ENCODE results near the gene PPP3R2. TPM values are rescaled to one million over a fixed set of nuclear protein-coding genes. Genes with fewer than 3 reads are reported as not detected.
"Not testable (repeated sequence)": the region's sequence is repeated elsewhere in the genome, so short reads cannot be mapped to it uniquely, and the experiment has no call there.

The PPP3R2 gene
- total and polyA plus RNA-seq, 8 donors: 0.02 TPM; not detected in 7

DNA sequence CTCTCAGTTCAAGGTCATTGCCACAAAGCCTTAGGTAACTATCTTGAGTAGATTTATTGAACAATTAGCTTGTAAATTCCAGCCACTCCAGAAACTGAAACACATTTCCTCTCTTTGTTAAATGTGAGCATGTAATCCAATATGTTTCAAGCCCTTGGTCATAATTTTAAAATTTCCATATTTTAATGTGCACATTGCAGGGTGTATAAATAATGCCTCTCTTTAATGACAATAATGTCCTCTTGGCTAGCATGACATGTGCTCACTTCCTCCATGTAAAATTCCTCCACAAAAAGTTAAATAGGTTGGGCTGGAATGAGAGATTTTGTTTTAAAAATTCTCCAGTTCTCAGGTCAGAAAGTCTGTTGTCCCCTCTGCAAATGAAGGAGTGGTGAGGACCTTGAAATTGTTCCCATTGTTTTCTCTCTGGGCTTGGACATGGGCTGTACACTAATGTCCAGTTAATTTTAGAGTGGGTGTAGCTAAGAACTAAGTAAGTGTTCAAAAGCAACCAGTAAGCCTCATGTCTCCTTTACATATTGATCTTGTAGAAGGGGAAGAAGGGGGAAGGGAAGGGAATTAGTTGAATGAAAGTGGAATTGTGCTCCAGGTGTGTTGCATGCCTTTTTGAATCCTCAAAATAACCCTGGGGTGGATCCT, 2.9 kb downstream of the PPP3R2 start:
- intact Hi-C loops (cut with DNase I): no loop called here
- Histone ChIP-seq H3K4me3 (no peak overlapping the region), H3K4me1 (no peaks in the 10 kb centered on the region), H3K27me3 (no peaks in the 10 kb centered on the region), H3K36me3 (no peaks in the 10 kb centered on the region), H3K27ac (no peak overlapping the region), H3K9me3 (no peaks in the 10 kb centered on the region)
- no peak for FAIRE-seq
- ATAC-seq: no peak
- no peak for DNase-seq
- TF ChIP-seq, protein P1, sequence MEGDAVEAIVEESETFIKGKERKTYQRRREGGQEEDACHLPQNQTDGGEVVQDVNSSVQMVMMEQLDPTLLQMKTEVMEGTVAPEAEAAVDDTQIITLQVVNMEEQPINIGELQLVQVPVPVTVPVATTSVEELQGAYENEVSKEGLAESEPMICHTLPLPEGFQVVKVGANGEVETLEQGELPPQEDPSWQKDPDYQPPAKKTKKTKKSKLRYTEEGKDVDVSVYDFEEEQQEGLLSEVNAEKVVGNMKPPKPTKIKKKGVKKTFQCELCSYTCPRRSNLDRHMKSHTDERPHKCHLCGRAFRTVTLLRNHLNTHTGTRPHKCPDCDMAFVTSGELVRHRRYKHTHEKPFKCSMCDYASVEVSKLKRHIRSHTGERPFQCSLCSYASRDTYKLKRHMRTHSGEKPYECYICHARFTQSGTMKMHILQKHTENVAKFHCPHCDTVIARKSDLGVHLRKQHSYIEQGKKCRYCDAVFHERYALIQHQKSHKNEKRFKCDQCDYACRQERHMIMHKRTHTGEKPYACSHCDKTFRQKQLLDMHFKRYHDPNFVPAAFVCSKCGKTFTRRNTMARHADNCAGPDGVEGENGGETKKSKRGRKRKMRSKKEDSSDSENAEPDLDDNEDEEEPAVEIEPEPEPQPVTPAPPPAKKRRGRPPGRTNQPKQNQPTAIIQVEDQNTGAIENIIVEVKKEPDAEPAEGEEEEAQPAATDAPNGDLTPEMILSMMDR (IDR thresholded peaks at IDR 0.05): no peak

DNA sequence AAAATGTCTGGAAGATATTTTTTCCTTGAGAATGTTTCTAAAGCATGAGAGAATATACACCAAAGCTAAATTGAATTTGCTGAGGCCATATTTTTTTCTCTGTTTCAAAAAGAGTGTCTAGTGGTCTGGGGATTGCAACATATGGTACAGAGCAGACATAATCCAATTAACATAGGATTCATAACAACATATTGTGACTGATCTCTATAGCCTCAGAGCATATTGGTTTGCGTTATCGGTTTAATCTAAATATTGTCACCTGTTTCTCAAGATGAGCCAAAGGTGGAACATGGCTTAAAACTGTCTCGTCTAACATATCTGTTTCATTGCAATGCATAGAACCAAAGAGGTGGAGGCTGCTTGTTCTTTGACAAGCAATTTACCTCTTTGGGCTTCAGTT, 3.9 kb downstream of the PPP3R2 start:
- no peaks in the 10 kb centered on the region for H3K27me3 ChIP-seq
- 82 to 89% methylated on average over 3 of the region's 3 CpGs for WGBS, 2 donors

DNA sequence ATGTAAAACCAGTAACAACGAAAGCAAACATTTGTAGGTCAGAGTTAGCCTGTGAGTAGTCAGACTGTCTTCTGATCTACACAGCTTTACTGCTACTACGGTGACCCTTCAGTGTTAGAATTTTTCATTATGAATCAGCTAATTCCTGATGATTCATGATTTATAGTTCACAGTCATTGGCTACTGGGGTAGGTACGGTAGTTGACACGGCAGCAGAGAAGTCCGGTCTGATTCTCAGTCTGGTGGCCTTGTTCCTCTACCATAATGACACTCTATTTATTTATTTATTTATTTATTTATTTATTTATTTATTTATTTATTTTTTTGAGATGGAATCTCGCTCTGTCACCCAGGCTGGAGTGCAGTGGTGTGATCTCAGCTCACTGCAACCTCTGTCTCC, 4.7 kb downstream of the PPP3R2 start:
- not testable (repeated sequence) for FAIRE-seq, DNase-seq

More for the DNA sequence above, 3.9 kb downstream of the PPP3R2 start:
- ATAC-seq (no peak), FAIRE-seq (no peak), DNase-seq (no peak)
- intact Hi-C loops (cut with DNase I): no loop called here
- no peaks in the 10 kb centered on the region for H3K36me3 ChIP-seq
- TF ChIP-seq, protein P1 (IDR thresholded peaks at IDR 0.05): no peak
- no peaks in the 10 kb centered on the region for H3K4me1 ChIP-seq
- no peak overlapping the region for H3K27ac ChIP-seq
- no peak overlapping the region for H3K4me3 ChIP-seq
- no peaks in the 10 kb centered on the region for H3K9me3 ChIP-seq

DNA sequence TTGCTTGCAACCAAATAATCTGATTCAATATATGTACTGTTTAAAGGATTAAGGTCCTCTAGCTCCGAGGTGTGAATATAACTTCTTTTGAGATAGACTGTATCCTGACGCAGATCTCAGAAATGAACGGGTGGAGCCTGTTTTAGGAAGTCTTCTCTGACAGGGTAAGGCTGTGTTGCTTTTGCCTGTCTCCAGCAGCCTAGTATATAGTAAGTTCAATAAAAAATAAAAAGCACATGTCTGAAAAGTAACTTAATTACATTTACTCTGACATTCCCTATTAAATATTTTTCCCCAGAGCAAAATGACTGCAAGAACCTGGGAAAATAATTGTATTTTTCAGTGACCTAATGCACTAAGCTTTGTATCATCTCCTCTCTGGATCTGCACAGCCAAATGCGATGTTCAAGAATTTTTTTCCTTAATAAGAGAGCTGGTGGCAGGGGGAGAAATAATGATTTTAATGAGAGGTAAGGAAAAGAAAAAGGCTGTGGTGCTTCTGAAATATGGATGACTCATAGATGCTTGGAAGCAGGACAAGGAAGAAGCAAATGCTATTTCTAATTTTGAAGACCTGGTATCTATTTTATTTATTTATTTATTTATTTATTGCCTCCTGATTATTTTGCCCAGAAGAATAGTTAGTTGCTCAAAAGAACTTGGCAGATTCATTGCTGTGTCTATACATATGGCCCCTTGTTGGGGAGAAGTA, 7.3 kb downstream of the PPP3R2 start:
- ATAC-seq: no peak
- intact Hi-C loops (cut with DNase I): loop anchor here in 1 of 3 donors (10.0 kb wide), 1 partner anchor 57 kb away; no protein-coding TSS in a partner anchor
- FAIRE-seq: no peak
- H3K27ac ChIP-seq: no peak overlapping the region
- no peaks in the 10 kb centered on the region for H3K27me3 ChIP-seq
- no peaks in the 10 kb centered on the region for H3K9me3 ChIP-seq
- TF ChIP-seq, protein P1 (IDR thresholded peaks at IDR 0.05): no peak
- DNase-seq: no peak
- H3K4me1 ChIP-seq: no peaks in the 10 kb centered on the region
- WGBS, 2 donors: 73 to 84% methylated on average over 4 of the region's 4 CpGs
- no peaks in the 10 kb centered on the region for H3K36me3 ChIP-seq
- no peak overlapping the region for H3K4me3 ChIP-seq

More for the DNA sequence above, 4.7 kb downstream of the PPP3R2 start:
- H3K4me3 ChIP-seq; H3K27ac ChIP-seq; H3K9me3 ChIP-seq; H3K4me1 ChIP-seq; ATAC-seq; H3K36me3 ChIP-seq; intact Hi-C loops (cut with DNase I); H3K27me3 ChIP-seq: not testable (repeated sequence)
- 84 to 89% methylated on average over 6 of the region's 6 CpGs for WGBS, 2 donors

DNA sequence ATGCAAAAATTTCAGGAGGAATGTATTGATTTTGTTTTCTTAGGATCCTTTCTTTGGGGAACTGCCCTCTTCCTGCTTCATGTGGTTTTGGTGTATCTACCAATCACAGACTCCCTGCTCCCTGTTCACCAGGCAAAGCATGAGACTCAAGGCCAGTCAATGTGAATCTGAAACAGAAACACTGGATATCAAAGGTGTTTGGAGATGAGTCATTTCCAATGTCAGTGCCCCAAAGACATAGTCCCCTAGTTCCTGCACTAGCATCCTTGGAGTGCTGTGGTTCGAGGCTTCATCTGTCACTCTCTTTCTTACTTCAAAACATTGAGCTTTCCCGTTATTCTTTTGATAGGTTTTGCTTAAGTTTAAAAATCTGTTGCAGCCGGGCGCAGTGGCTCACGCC, 8.1 kb downstream of the PPP3R2 start:
- DNase-seq (no peak), FAIRE-seq (no peak), ATAC-seq (peak in 1 of 4 donors; percentile 44)
- Histone ChIP-seq H3K4me1 (no peaks in the 10 kb centered on the region), H3K27me3 (no peaks in the 10 kb centered on the region), H3K9me3 (no peaks in the 10 kb centered on the region), H3K27ac (no peak overlapping the region), H3K36me3 (no peaks in the 10 kb centered on the region), H3K4me3 (no peak overlapping the region)
- WGBS, 2 donors: 62 to 90% methylated on average over 5 of the region's 5 CpGs
- intact Hi-C loops (cut with DNase I): loop anchor here in 1 of 3 donors (10.0 kb wide), 1 partner anchor 58 kb away; no protein-coding TSS in a partner anchor
- TF ChIP-seq, protein P1 (IDR thresholded peaks at IDR 0.05): no peak
